GM12874 (cell line): ENCODE measurements around the gene CACNA2D2.

ENCODE experiments used
- TF ChIP-seq, protein P1 (sequence below): IDR thresholded peaks from 2 replicates; pipeline ENCODE4 v1.5.1; 2011; ENCODE audit warnings: low read depth, mild to moderate bottlenecking, control low read depth, low read length, moderate library complexity; ENCODE audit not compliant: insufficient read depth

CACNA2D2 gene

DNA sequence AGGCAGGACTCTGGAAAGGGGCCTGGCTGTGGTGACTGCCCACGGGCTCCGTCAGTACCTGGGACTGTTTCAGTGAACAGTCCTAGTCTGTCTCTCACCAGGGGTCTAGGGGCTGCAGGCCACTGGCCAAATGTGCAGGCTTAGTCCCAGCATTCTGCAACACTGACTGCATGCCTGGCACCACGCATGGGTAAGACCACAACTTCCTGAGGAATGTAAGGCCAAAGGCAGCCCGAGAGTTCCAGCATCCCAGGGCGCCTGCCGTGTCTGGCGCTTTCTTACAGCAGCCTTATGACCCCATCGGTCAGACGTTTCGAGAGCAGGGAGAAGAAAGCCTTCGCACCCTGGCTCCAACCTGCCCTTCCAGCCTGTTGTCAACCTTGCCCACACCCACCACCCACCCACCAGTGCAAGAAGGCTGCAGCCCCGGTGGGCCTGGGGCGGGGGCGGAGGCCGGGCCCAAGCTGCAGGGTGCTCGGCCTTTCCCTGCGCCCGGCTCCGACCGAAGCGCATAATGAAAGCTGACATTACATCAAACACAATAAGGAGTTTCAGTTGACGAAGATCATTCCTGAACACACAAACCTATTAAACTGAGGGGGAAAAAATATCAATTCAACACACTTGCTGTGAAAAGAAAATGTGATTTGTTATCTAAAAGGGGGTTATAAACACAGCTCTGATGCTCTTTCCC lies 114.6 kb downstream of the CACNA2D2 start:
- TF ChIP-seq, protein P1, sequence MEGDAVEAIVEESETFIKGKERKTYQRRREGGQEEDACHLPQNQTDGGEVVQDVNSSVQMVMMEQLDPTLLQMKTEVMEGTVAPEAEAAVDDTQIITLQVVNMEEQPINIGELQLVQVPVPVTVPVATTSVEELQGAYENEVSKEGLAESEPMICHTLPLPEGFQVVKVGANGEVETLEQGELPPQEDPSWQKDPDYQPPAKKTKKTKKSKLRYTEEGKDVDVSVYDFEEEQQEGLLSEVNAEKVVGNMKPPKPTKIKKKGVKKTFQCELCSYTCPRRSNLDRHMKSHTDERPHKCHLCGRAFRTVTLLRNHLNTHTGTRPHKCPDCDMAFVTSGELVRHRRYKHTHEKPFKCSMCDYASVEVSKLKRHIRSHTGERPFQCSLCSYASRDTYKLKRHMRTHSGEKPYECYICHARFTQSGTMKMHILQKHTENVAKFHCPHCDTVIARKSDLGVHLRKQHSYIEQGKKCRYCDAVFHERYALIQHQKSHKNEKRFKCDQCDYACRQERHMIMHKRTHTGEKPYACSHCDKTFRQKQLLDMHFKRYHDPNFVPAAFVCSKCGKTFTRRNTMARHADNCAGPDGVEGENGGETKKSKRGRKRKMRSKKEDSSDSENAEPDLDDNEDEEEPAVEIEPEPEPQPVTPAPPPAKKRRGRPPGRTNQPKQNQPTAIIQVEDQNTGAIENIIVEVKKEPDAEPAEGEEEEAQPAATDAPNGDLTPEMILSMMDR, result no peak

DNA sequence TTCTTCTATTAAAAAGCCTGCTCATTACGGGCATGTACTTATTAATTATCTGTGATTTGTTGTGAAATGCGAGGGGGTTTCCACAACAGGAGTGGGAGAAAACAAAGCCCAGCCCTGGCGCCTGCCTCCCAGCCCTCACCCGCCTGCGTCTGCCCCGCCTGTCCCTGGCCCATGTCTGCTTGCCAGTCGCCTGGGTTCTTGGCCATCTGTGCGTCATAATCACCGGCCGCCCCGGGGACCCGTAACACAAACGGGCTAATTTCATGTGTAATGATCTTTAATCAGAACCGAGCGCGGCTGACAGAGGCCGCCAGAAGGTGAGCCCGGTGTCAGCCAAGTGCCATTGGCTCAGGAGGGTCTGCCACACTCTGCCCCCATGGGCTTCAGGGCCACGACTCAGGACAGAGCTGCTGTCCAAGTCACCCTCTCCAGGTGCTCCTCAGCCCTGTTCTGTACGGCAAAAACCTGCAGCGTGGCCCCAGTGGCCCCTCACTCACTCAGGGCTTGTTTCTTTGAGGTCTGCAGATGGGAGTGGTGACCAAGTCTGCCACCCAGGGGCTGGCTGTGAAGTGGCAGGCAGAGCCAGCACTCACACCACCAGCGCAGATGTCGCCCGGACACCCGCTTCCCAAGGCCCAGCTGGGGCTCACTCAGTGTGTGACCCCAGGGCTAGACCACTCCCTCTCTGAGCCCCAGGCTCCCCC lies 115.3 kb downstream of the CACNA2D2 start:
- TF ChIP-seq, protein P1, result peak; percentile 47

DNA sequence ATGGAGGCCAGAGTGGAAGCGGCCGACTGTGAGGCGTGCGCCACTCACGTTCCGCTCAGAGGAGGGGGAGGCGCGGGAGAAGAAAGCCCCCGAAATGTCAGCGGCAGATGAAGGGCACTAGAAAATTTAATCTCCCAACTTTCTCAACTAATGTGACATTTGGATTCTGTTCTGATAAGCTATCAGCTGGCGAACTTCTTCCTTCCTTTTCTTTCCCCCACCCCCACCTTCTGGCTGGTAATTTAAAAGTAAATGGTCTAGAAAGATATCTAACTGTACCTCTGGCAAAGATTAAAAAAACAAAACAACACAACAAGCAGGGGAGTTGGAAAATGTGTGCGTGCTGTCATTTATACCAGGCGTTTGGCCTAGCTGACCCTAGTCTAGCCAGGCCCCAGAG lies 117.7 kb downstream of the CACNA2D2 start:
- TF ChIP-seq, protein P1, result no peak

DNA sequence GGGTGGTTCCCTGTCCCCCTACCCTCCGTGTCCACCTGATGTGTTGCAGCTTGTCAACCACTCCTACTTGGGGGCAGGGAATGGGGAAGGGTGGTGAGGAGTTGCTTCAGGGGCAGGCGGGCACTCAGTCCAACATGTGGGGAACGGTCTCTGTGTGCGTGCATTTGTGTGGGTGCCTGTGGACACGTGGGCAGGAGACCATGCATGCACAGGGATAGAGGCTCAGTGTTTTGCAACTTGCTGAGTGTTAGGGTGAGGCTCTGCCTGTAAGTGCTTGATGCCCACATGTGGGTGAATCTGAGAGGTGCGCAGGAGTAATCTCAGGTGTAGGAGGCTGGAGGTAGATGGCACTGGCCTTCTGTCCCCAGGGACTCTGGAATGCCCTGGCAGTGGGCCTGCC lies 119.7 kb downstream of the CACNA2D2 start:
- TF ChIP-seq, protein P1, result no peak

DNA sequence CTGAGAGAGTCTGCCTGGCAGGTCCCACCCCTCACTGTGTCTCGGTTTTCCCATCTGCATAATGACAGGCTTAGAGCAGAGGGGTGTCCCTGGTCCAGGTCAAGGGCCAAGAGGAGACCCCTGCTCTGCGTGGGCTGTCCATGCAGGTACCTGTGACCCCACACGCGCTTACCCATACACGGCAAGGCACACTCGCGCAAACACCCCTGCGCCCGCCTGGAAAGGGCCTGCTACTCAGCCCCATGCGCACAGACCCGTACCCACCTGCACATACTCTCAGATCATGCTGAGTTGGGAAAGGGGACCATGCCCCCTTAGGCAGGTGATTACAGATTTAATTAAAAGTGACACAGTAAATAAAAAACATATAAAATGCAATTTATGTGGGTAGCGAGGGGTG lies 120.7 kb downstream of the CACNA2D2 start:
- TF ChIP-seq, protein P1, result no peak

DNA sequence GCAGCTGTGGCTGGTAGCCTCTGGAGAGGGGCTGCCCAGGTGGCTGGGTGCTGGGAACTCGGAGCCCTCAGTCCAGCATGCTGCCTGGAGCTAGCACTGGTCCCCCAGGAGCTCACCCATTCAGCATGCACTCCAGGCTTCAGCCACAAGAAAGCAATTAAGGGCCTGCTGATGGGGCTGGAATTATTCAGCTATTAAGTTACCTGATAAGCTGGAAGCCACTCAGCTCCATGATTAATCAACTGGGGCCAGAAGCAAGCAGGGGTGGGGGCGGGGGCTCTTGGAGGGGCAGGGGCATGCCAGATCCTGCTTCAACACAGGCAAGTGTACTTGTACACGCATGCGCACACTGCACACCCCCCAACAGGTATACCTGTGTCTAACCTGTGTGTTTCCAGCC lies 122.1 kb downstream of the CACNA2D2 start:
- TF ChIP-seq, protein P1, result no peak

DNA sequence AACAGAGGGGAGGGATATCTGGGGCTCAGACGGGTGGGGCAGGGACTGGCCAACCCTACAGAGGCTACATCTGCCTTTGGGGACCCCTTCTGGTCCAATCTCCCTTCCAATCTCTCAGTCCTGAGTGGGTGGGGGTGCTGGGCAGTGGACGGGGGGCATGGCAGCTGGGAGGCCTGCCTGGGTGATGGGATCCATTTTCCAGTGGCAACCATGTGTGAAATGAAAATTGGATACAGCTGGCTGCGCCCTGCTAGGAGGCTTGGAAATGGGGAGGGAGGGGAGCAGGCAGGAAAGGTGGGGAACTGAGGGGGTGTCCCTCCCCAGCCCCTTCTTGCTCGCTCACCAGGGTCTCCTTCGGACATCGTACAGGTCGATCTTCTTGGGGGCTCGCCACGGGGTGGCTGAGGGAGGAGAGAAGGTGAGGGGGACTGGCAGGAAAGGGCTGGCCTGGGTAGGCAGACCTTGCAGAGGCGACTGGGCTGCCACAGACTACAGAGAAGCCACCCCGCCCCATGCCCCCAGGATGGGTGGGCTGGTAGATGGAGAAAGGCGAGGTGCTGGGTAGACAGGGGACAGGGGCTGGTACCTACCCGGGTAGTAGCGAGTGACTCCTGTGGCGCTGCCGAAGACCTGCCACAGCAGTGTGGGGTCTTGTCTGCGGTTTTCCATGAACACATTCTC lies 122.9 kb downstream of the CACNA2D2 start:
- TF ChIP-seq, protein P1, result no peak
